Sigmoid colon (tissue), 7 donors: ENCODE data around the gene MACF1. TPM values are rescaled to one million over a fixed set of nuclear protein-coding genes. Genes with fewer than 3 reads are reported as not detected.

ENCODE experiments used
- DNase-seq: peaks from one replicate; pipeline ENCODE4 v3.0.0-alpha.2; 2019
- H3K27ac ChIP-seq, 4 donors: fragments of 200-600 bp; sonication (generic); one replicate each; pipeline ENCODE4 v1.5.1; 2016 to 2019; ENCODE audit warnings: mild to moderate bottlenecking in 1 of 4
- H3K27me3 ChIP-seq, 3 donors: fragments of 200-600 bp; sonication (generic); one replicate each; pipeline ENCODE4 v1.5.1; 2019; ENCODE audit warnings: mild to moderate bottlenecking in 1 of 3
- H3K36me3 ChIP-seq, 4 donors: fragments of 200-600 bp; sonication (generic); one replicate each; pipeline ENCODE4 v1.5.1; 2016 to 2019
- H3K4me1 ChIP-seq, 4 donors: fragments of 200-600 bp; sonication (generic); one replicate each; pipeline ENCODE4 v1.5.1; 2017 to 2019
- H3K4me3 ChIP-seq, 4 donors: fragments of 200-600 bp; sonication (generic); one replicate each; pipeline ENCODE4 v1.5.1; 2017 to 2019; ENCODE audit warnings: mild to moderate bottlenecking in 2 of 4, moderate library complexity in 1 of 4
- H3K9me3 ChIP-seq, 4 donors: fragments of 200-600 bp in 3 of 4; sonication (generic) in 3 of 4; one replicate each; pipeline versions ENCODE4 v1.5.1 to v1.6.1; 2013 to 2019
- EP300 ChIP-seq, 4 donors: sonication (generic); formaldehyde crosslinking; IDR thresholded peaks; one replicate each; pipeline ENCODE4 v1.6.1; 2017; ENCODE audit warnings: antibody characterized with exemption in 4 of 4
- POLR2A ChIP-seq, 2 donors: fragments of 450-650 bp; IDR thresholded peaks; one replicate each; pipeline ENCODE4 v1.6.1; 2016; ENCODE audit warnings: antibody characterized with exemption in 2 of 2, mild to moderate bottlenecking in 2 of 2, moderate library complexity in 2 of 2
- POLR2AphosphoS5 ChIP-seq, 4 donors: sonication (generic); formaldehyde crosslinking; IDR thresholded peaks; one replicate each; pipeline ENCODE4 v1.6.1; 2017; ENCODE audit warnings: antibody characterized with exemption in 4 of 4
- WGBS, 2 donors: extraction: QIAGEN DNeasy Blood & Tissue Kit; methylation state at CpG; one replicate each; pipeline ENCODE4 v1.1.7; 2013; 5-methylcytosine and 5-hydroxymethylcytosine counted together
- intact Hi-C: fragments of 100-400 bp; cut with DNase I; formaldehyde crosslinking; loops from one replicate; pipeline ENCODE4 v1.15.1; 2023
- polyA plus RNA-seq, 3 donors: library from polyadenylated mRNA; stranded (reverse); fragments of 200-250 nt; gene quantifications; one replicate each; pipeline ENCODE4 v1.2.3, GENCODE V29; 2013
- total RNA-seq, 4 donors: library from RNA; depleted of rRNA; stranded (reverse); fragments of >200 nt; gene quantifications; one replicate each; pipeline ENCODE4 v1.1.0, GENCODE V29; 2016
- TF ChIP-seq, protein P1 (sequence below), 4 experiments: fragments of 450-650 bp in 3 of 4; fragments of 200-600 bp in 1 of 4; IDR thresholded peaks; one replicate each; pipeline ENCODE4 v1.5.1; 2016 to 2019; ENCODE audit warnings: antibody characterized with exemption in 4 of 4, mild to moderate bottlenecking in 3 of 4, moderate library complexity in 2 of 4
- donor health status: healthy with polysubstance abuse.
- donor health status: Bipolar disorder and iron deficiency.
- donor health status: healthy.

Gene MACF1
- total and polyA plus RNA-seq, 7 donors: 16.0 to 657 (median 292) TPM

DNA sequence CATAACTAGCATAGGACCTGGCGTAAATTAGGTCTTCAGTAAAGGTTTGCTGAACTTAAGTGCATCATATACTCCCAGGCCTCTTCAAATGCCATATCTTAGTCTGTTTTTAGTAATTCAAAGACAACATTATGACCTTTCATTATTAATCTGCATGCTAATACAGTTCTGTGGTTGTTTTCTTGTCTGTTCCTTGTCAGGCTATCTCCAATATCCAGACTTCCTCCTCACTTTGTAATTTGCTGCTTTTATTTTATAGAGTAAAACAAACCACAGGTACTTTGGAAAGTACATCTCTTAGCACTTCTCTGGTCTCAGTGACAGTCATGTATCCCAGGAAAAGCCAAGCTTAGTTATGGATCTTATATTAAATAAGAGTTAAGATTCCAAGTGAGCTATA, 221.9 kb downstream of the MACF1 start:
- Histone ChIP-seq H3K9me3 (no peaks in the 10 kb centered on the region), H3K27me3 (no peaks in the 10 kb centered on the region), H3K4me3 (no peak overlapping the region), H3K4me1 (peaks cover 0 to 36% (median 22%) of the 10 kb centered on the region in 4 donors), H3K27ac (peak overlapping the region in 2 of 4 donors; percentile 29 to 45), H3K36me3 (peaks cover 5 to 89% (median 37%) of the 10 kb centered on the region in 4 donors)
- WGBS, 2 donors: 96 to 99% methylated on average over 1 of the region's 1 CpG
- intact Hi-C loops: no loop called here
- no peak for DNase-seq
- TF ChIP-seq, protein P1, sequence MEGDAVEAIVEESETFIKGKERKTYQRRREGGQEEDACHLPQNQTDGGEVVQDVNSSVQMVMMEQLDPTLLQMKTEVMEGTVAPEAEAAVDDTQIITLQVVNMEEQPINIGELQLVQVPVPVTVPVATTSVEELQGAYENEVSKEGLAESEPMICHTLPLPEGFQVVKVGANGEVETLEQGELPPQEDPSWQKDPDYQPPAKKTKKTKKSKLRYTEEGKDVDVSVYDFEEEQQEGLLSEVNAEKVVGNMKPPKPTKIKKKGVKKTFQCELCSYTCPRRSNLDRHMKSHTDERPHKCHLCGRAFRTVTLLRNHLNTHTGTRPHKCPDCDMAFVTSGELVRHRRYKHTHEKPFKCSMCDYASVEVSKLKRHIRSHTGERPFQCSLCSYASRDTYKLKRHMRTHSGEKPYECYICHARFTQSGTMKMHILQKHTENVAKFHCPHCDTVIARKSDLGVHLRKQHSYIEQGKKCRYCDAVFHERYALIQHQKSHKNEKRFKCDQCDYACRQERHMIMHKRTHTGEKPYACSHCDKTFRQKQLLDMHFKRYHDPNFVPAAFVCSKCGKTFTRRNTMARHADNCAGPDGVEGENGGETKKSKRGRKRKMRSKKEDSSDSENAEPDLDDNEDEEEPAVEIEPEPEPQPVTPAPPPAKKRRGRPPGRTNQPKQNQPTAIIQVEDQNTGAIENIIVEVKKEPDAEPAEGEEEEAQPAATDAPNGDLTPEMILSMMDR (IDR thresholded peaks at IDR 0.05): no peak
- TF ChIP-seq EP300 (IDR thresholded peaks at IDR 0.05): no peak
- no peak for TF ChIP-seq POLR2A (IDR thresholded peaks at IDR 0.05)
- TF ChIP-seq POLR2AphosphoS5 (IDR thresholded peaks at IDR 0.05): no peak

DNA sequence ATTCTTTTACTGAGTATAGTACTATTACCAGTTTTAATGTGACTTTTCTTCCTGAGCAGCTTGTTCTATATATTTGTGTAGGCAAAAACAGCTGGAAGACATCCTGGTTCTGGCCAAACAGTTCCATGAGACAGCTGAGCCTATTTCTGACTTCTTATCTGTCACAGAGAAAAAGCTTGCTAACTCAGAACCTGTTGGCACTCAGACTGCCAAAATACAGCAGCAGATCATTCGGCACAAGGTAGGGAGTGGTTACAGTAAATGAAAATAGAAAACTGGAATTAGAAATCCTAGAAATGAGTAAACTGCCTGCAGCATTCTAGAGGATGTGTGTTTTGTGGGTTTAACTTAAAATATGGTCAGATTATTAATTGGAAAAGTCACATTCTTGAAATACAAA, 222.9 kb downstream of the MACF1 start:
- H3K4me3 ChIP-seq: no peak overlapping the region
- H3K36me3 ChIP-seq: peaks cover 5 to 84% (median 37%) of the 10 kb centered on the region in 4 donors
- peaks cover 0 to 44% (median 31%) of the 10 kb centered on the region in 4 donors for H3K4me1 ChIP-seq
- WGBS, 2 donors: 65 to 80% methylated on average over 1 of the region's 1 CpG
- intact Hi-C loops: no loop called here
- TF ChIP-seq EP300 (IDR thresholded peaks at IDR 0.05) (no peak), POLR2AphosphoS5 (IDR thresholded peaks at IDR 0.05) (no peak), POLR2A (IDR thresholded peaks at IDR 0.05) (no peak)
- TF ChIP-seq, protein P1 (IDR thresholded peaks at IDR 0.05): no peak
- H3K27ac ChIP-seq: peak overlapping the region in 2 of 4 donors; percentile 12 to 45
- no peak for DNase-seq
- no peaks in the 10 kb centered on the region for H3K9me3 ChIP-seq
- no peaks in the 10 kb centered on the region for H3K27me3 ChIP-seq

DNA sequence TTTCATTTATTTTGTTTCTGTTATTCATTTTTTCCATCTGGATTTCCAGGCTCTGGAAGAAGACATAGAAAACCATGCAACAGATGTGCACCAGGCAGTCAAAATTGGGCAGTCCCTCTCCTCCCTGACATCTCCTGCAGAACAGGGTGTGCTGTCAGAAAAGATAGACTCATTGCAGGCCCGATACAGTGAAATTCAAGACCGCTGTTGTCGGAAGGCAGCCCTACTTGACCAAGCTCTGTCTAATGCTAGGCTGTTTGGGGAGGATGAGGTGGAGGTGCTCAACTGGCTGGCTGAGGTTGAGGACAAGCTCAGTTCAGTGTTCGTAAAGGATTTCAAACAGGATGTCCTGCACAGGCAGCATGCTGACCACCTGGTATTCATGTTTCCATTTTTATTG, 223.4 kb downstream of the MACF1 start:
- Histone ChIP-seq H3K4me1 (peaks cover 0 to 45% (median 32%) of the 10 kb centered on the region in 4 donors), H3K27me3 (no peaks in the 10 kb centered on the region), H3K9me3 (no peaks in the 10 kb centered on the region), H3K27ac (peak overlapping the region in 2 of 4 donors; percentile 12 to 45), H3K4me3 (no peak overlapping the region), H3K36me3 (peaks cover 5 to 84% (median 37%) of the 10 kb centered on the region in 4 donors)
- intact Hi-C loops: no loop called here
- no peak for TF ChIP-seq POLR2A (IDR thresholded peaks at IDR 0.05)
- no peak for TF ChIP-seq POLR2AphosphoS5 (IDR thresholded peaks at IDR 0.05)
- TF ChIP-seq, protein P1 (IDR thresholded peaks at IDR 0.05): no peak
- no peak for TF ChIP-seq EP300 (IDR thresholded peaks at IDR 0.05)
- 88 to 94% methylated on average over 4 of the region's 4 CpGs for WGBS, 2 donors
- no peak for DNase-seq

DNA sequence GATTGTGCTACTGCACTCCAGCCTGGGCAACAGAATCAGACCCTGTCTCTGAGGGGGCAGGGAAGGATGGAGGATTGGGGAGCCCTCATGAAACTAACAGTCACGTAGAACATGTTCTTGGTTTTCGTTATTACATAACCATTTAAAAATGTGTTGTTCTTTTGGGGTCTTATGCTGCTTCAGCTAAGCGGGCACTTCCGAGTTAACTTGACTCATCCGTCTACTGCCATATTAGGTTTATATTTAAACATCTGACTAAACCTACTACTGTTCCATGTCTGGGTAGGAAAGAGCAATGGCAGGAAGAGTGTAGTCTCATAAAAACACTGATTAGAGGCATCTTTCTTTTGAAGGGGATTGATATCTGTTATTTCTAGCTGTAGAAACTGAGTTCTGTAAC, 227.4 kb downstream of the MACF1 start:
- WGBS, 2 donors: 81 to 90% methylated on average over 5 of the region's 5 CpGs

More for the DNA sequence above, 227.4 kb downstream of the MACF1 start:
- TF ChIP-seq POLR2A (IDR thresholded peaks at IDR 0.05) (no peak), EP300 (IDR thresholded peaks at IDR 0.05) (no peak), POLR2AphosphoS5 (IDR thresholded peaks at IDR 0.05) (no peak)
- TF ChIP-seq, protein P1 (IDR thresholded peaks at IDR 0.05): no peak
- H3K36me3 ChIP-seq: peaks cover 8 to 92% (median 42%) of the 10 kb centered on the region in 4 donors
- intact Hi-C loops: no loop called here
- H3K9me3 ChIP-seq: no peaks in the 10 kb centered on the region
- peaks cover 0 to 37% (median 27%) of the 10 kb centered on the region in 4 donors for H3K4me1 ChIP-seq
- H3K27ac ChIP-seq: peak overlapping the region in 3 of 4 donors; percentile 3 to 64 (median 43)
- H3K27me3 ChIP-seq: no peaks in the 10 kb centered on the region
- no peak for DNase-seq
- H3K4me3 ChIP-seq: no peak overlapping the region
